HEK293T (cell line): ENCODE measurements around the gene SMPD3.

ENCODE experiments used
- CTCF ChIA-PET: fragments of 350-600 bp; formaldehyde crosslinking; extraction: SDS; loops from one replicate; lab custom pipeline; 2021; ENCODE audit warnings: antibody characterized with exemption, inconsistent platforms; lab: Yijun Ruan, JAX
- POLR2A ChIA-PET: fragments of 350-600 bp; formaldehyde crosslinking; extraction: SDS; loops from one replicate; lab custom pipeline; 2020; ENCODE audit warnings: antibody characterized with exemption, inconsistent platforms; lab: Yijun Ruan, JAX
- DNase-seq: peaks from one replicate; pipeline ENCODE4 v3.0.0; 2012; ENCODE audit warnings: mixed read lengths; ENCODE audit errors: extremely low spot score
- ARNT ChIP-seq: fragments of 450-650 bp; IDR thresholded peaks from 2 replicates; pipeline ENCODE4 v1.6.1; 2017; ENCODE audit warnings: mild to moderate bottlenecking
- BHLHE40 ChIP-seq: fragments of 450-650 bp; IDR thresholded peaks from 2 replicates; pipeline ENCODE4 v1.6.1; 2016; ENCODE audit warnings: mild to moderate bottlenecking, moderate library complexity, borderline replicate concordance
- CTBP1 ChIP-seq: fragments of 450-650 bp; IDR thresholded peaks from 2 replicates; pipeline ENCODE4 v1.6.1; 2016; ENCODE audit warnings: borderline replicate concordance
- ELF4 ChIP-seq: fragments of 450-650 bp; IDR thresholded peaks from 2 replicates; pipeline ENCODE4 v1.6.1; 2017; ENCODE audit warnings: antibody characterized with exemption
- FOXA1 ChIP-seq: fragments of 450-650 bp; IDR thresholded peaks from 2 replicates; pipeline ENCODE4 v1.6.1; 2016; ENCODE audit warnings: mild to moderate bottlenecking
- FOXK2 ChIP-seq: fragments of 450-650 bp; IDR thresholded peaks from 2 replicates; pipeline ENCODE4 v1.6.1; 2016; ENCODE audit warnings: mild to moderate bottlenecking
- FOXM1 ChIP-seq: fragments of 450-650 bp; IDR thresholded peaks from 2 replicates; pipeline ENCODE4 v1.6.1; 2017; ENCODE audit warnings: mild to moderate bottlenecking, borderline replicate concordance
- HDGF ChIP-seq: fragments of 450-650 bp; IDR thresholded peaks from 2 replicates; pipeline ENCODE4 v1.6.1; 2017; ENCODE audit warnings: antibody characterized with exemption, borderline replicate concordance
- L3MBTL2 ChIP-seq: fragments of 450-650 bp; conservative IDR thresholded peaks from 2 replicates; pipeline ENCODE4 v1.6.1; 2016; ENCODE audit warnings: mild to moderate bottlenecking
- LEF1 ChIP-seq: fragments of 450-650 bp; IDR thresholded peaks from 2 replicates; pipeline ENCODE4 v1.6.1; 2017; ENCODE audit warnings: mild to moderate bottlenecking, borderline replicate concordance
- NFRKB ChIP-seq: fragments of 450-650 bp; IDR thresholded peaks from 2 replicates; pipeline ENCODE4 v1.6.1; 2016; ENCODE audit warnings: mild to moderate bottlenecking, moderate library complexity
- PKNOX1 ChIP-seq: fragments of 450-650 bp; IDR thresholded peaks from 2 replicates; pipeline ENCODE4 v1.6.1; 2016
- SP1 ChIP-seq: fragments of 450-650 bp; IDR thresholded peaks from 2 replicates; pipeline ENCODE4 v1.6.1; 2017
- SUZ12 ChIP-seq: fragments of 450-650 bp; IDR thresholded peaks from 2 replicates; pipeline ENCODE4 v1.6.1; 2016; ENCODE audit warnings: mild to moderate bottlenecking
- TARDBP ChIP-seq: fragments of 450-650 bp; IDR thresholded peaks from 2 replicates; pipeline ENCODE4 v1.6.1; 2016
- ZNF384 ChIP-seq: fragments of 450-650 bp; IDR thresholded peaks from 2 replicates; pipeline ENCODE4 v1.6.1; 2016

The SMPD3 gene

GRCh38 chr16:68367440-68367839 is 80.9 kb downstream of the SMPD3 start:
- ChIA-PET CTCF (interaction anchor here (0.6 to 0.8 kb wide), 2 partner anchors 55 to 398 kb away, joined by 3 read pairs; no protein-coding TSS in a partner anchor), POLR2A (no interaction called here)
- TF ChIP-seq L3MBTL2 = no peak
- TF ChIP-seq LEF1 = no peak
- no peak for TF ChIP-seq SUZ12
- TF ChIP-seq ARNT = no peak
- TF ChIP-seq BHLHE40 = no peak
- TF ChIP-seq ELF4 = no peak
- TF ChIP-seq FOXK2 = no peak
- TF ChIP-seq TARDBP = no peak
- no peak for TF ChIP-seq CTBP1
- DNase-seq = no peak

GRCh38 chr16:68367030-68367429 is 81.3 kb downstream of the SMPD3 start:
- peak; percentile 70 for DNase-seq
- TF ChIP-seq FOXM1 = no peak
- no peak for TF ChIP-seq FOXA1
- no peak for TF ChIP-seq CTBP1
- no peak for TF ChIP-seq L3MBTL2
- TF ChIP-seq SUZ12 = no peak
- TF ChIP-seq PKNOX1 = no peak
- no peak for TF ChIP-seq NFRKB
- no peak for TF ChIP-seq ARNT
- TF ChIP-seq SP1 = no peak
- no peak for TF ChIP-seq HDGF
- ChIA-PET CTCF (interaction anchor here (0.6 to 1.3 kb wide), 4 partner anchors 12 to 398 kb away, joined by 3 to 5 read pairs (median 3); no protein-coding TSS in a partner anchor), POLR2A (no interaction called here)

GRCh38 chr16:68366062-68366461 is 82.2 kb downstream of the SMPD3 start:
- ChIA-PET POLR2A (no interaction called here), CTCF (interaction anchor here (1.3 kb wide), 1 partner anchor 11 kb away, joined by 3 read pairs; no protein-coding TSS in a partner anchor)
- no peak for DNase-seq
- TF ChIP-seq TARDBP (no peak), SUZ12 (no peak), ZNF384 (no peak), FOXK2 (no peak), SP1 (no peak), CTBP1 (no peak), LEF1 (no peak), HDGF (no peak)

GRCh38 chr16:68365167-68365817 is 83.0 kb downstream of the SMPD3 start:
- POLR2A ChIA-PET = no interaction called here
- CTCF ChIA-PET = interaction anchor here (0.7 to 1.6 kb wide), 2 partner anchors 10 to 109 kb away, joined by 3 to 7 read pairs; no protein-coding TSS in a partner anchor
- no peak for DNase-seq
- no peak for TF ChIP-seq SP1
- no peak for TF ChIP-seq FOXK2
- no peak for TF ChIP-seq SUZ12
- no peak for TF ChIP-seq FOXA1
- TF ChIP-seq HDGF = no peak

GRCh38 chr16:68364561-68364998 is 83.7 kb downstream of the SMPD3 start:
- DNase-seq = no peak
- ChIA-PET CTCF (interaction anchor here (0.7 to 1.6 kb wide), 2 partner anchors 9 to 108 kb away, joined by 3 to 7 read pairs; no protein-coding TSS in a partner anchor), POLR2A (no interaction called here)
- TF ChIP-seq TARDBP (no peak), CTBP1 (no peak), HDGF (no peak), FOXK2 (no peak), BHLHE40 (no peak), NFRKB (no peak), FOXM1 (no peak), ARNT (no peak), LEF1 (no peak), PKNOX1 (no peak), SUZ12 (no peak), ZNF384 (no peak), ELF4 (no peak), FOXA1 (no peak), L3MBTL2 (no peak), SP1 (no peak)

GRCh38 chr16:68363658-68364521 is 84.4 kb downstream of the SMPD3 start:
- DNase-seq = no peak
- TF ChIP-seq ZNF384 = no peak
- TF ChIP-seq SP1 = no peak
- no peak for TF ChIP-seq FOXA1
- TF ChIP-seq ARNT = no peak
- TF ChIP-seq ELF4 = no peak
- no peak for TF ChIP-seq FOXK2
- no peak for TF ChIP-seq LEF1
- no peak for TF ChIP-seq NFRKB
- no peak for TF ChIP-seq BHLHE40
- TF ChIP-seq SUZ12 = no peak
- TF ChIP-seq FOXM1 = no peak
- TF ChIP-seq HDGF = no peak
- TF ChIP-seq L3MBTL2 = no peak
- no peak for TF ChIP-seq PKNOX1
- TF ChIP-seq TARDBP = no peak
- no peak for TF ChIP-seq CTBP1
- POLR2A ChIA-PET = no interaction called here
- CTCF ChIA-PET = interaction anchor here (0.5 to 1.6 kb wide), 2 partner anchors 8 to 53 kb away, joined by 3 to 7 read pairs; partner anchors contain the start of genes PRMT7 and SLC7A6OS
